Measurements from ENCODE around the gene AHSP.
A peak's percentile ranks its signal among the peaks of the same experiment; 100 is the strongest.
"Not testable (repeated sequence)": the region's sequence is repeated elsewhere in the genome, so short reads cannot be mapped to it uniquely, and the experiment has no call there.

The AHSP gene

GRCh38 chr16:31501226-31501965 is 26.3 kb upstream of the AHSP start:
- no peak for DNase-seq (ENCODE audit: low read depth, low spot score)

DNA sequence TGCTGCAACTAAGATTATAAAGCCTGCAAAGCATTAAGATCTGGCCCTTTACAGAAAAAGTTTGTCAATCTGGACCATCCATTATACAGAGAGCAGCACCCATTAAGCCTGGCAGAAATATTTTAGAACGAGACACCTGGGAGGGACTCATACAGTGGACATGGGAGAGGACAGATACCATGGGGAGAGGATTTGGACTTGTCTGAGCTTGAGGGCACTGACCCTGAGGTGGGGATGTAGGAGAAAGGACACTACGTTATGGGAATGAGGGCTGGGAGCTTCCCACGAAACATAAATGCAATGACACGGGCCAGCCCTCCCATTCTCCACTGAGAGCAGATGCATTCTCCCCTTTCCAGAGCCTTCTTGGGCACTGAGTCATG is 25.7 kb upstream of the AHSP start:
- DNase-seq (ENCODE audit: low read depth, low spot score) = no peak

- no peak for DNase-seq (ENCODE audit: low read depth, low spot score)
These were observed 24.7 kb upstream of the AHSP start for GRCh38 chr16:31502981-31503380.

- not testable (repeated sequence) for DNase-seq (ENCODE audit: low read depth, low spot score)
These were observed 24.1 kb upstream of the AHSP start for GRCh38 chr16:31503555-31503954.

DNA sequence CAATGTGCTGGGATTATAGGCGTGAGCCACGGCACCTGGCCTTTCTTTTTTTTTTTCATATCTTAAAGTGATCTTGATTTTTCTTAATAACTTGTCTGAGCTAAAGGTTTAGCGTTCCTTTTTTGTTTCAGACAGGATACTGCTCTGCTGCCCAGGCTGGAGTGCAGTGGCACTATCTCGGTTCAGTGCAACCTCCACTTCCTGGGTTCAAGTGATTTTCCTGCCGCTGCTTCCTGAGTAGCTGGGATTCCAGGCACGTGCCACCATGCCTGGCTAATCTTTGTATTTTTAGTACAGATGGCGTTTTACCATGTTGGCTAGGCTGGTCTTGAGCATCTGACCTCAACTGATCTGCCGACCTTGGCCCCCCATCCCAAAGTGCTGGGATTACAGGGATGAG is 23.5 kb upstream of the AHSP start:
- no peak for DNase-seq (ENCODE audit: low read depth, low spot score)

- no peak for DNase-seq (ENCODE audit: low read depth, low spot score)
These were observed 22.2 kb upstream of the AHSP start for GRCh38 chr16:31505483-31505882.

- no peak for DNase-seq (ENCODE audit: low read depth, low spot score)
These were observed 20.1 kb upstream of the AHSP start for GRCh38 chr16:31507617-31507928.

- peak; percentile 64 for DNase-seq (ENCODE audit: low read depth, low spot score)
These were observed 19.6 kb upstream of the AHSP start, which contains the start of gene RUSF1 for GRCh38 chr16:31507929-31508705. Gene RUSF1, minus strand, starts transcription at chr16:31508391. Its CDS starts 18 bp downstream, at chr16:31508373.

DNA sequence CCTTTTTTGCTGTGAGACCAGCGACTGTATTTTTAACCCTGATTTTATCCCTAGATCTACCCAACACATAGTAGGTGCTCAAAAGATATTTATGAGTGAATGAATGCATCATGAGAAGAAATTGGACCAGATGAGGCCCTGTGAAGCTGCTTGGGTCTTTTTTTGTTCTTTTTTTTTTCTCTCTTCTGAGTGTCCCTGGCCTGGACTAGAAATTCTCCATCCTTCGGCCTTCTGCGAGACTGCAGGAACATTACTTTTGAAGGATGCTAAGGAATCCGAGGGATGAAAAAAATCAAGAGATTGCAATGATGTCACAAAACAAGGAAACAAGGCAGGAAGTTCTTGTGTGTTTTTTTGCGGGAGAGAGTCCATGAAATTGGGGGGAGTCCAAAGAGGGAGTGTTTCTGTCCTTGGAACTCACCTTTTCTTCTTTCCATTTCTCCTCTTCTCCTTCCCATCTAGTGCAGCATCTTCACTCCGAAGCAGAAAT is 18.9 kb upstream of the AHSP start:
- no peak for DNase-seq (ENCODE audit: low read depth, low spot score)

GRCh38 chr16:31513126-31513525 is 14.6 kb upstream of the AHSP start:
- DNase-seq (ENCODE audit: low read depth, low spot score) = no peak

DNA sequence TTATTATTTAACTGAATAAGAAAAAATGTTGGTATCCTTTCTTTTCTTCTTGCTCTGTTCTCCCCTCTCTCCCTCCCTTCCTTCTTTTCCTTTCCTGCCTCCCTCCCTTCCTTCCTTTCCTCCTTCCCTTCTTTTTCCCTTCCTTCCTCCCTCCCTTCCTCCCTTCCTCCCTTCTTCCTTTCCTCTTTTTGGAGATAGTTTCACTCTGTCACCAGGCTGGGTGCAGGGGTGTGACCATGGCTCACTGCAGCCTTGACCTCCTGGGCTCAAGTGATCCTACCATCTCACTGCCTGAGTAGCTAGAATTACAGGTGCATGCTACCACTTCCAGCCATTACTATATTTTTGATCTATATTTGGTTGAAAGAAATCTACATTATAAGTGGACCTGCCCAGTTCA is 13.8 kb upstream of the AHSP start:
- no peak for DNase-seq (ENCODE audit: low read depth, low spot score)

GRCh38 chr16:31517800-31518402 is 9.8 kb upstream of the AHSP start:
- DNase-seq (ENCODE audit: low read depth, low spot score) = no peak

- no peak for DNase-seq (ENCODE audit: low read depth, low spot score)
These were observed 7.8 kb upstream of the AHSP start for GRCh38 chr16:31519759-31520431.

GRCh38 chr16:31521368-31521767 is 6.3 kb upstream of the AHSP start:
- DNase-seq (ENCODE audit: low read depth, low spot score) = no peak

DNA sequence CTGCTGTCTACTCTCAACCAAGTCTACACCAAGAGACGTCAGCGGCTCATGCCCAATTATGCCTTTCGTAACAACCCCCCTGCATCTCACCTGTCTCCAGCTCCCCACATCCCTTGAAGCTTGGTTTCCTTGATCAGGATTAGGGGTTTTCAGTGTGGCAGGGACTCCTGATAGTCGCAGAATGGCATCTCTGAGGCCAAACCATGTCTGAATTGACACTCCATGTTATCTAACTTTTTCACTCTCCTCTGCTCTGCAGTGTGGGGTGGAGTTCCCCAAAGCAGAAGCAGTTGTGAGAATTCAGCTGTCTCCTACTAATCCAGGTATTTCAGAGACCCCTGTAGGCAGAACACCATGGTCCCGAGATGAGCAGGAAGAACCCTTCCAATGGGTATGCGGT is 5.6 kb upstream of the AHSP start:
- DNase-seq (ENCODE audit: low read depth, low spot score) = no peak

- not testable (repeated sequence) for DNase-seq (ENCODE audit: low read depth, low spot score)
These were observed 3.9 kb upstream of the AHSP start for GRCh38 chr16:31523768-31524167.

GRCh38 chr16:31525113-31525512 is 2.6 kb upstream of the AHSP start:
- DNase-seq (ENCODE audit: low read depth, low spot score) = no peak

GRCh38 chr16:31528523-31529107 is 915 bp downstream of the AHSP start:
- no peak for DNase-seq (ENCODE audit: low read depth, low spot score)

- no peak for DNase-seq (ENCODE audit: low read depth, low spot score)
These were observed 1.6 kb downstream of the AHSP start for GRCh38 chr16:31529108-31529936.

GRCh38 chr16:31529937-31530312 is 2.2 kb downstream of the AHSP start:
- no peak for DNase-seq (ENCODE audit: low read depth, low spot score)

- no peak for DNase-seq (ENCODE audit: low read depth, low spot score)
These were observed 2.7 kb downstream of the AHSP start for GRCh38 chr16:31530405-31530804.
